ENCODE results near the gene PPP1R3C.

Gene PPP1R3C

DNA sequence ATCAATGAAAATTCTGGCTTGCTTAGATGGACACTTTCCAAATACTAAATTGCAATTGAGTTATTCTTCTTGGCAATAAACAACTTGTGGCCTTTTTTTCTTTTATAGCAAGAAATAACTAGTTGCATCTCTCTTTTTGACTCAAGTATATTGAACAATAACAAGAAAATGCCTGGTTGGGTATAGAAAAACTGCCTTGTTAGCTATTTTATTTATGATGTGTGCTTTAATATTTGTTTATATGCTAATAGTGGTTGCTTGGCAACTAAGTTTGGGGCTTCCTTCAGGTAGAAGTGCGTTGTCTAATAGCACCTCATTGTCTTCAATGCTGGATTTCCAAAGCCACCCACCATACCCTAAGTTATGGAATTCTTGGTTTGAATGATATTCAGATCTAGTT, 30.1 kb upstream of the PPP1R3C start:
- Histone ChIP-seq H3K27ac (ENCODE audit: poor library complexity, severe bottlenecking) (no peak overlapping the region), H3K27me3 (ENCODE audit: insufficient read depth, poor library complexity, severe bottlenecking) (no peaks in the 10 kb centered on the region), H3K9me3 (ENCODE audit: severe bottlenecking) (no peaks in the 10 kb centered on the region), H3K36me3 (ENCODE audit: low read depth) (no peaks in the 10 kb centered on the region), H3K4me1 (ENCODE audit: insufficient read depth, poor library complexity, severe bottlenecking) (no peaks in the 10 kb centered on the region), H3K4me3 (ENCODE audit: severe bottlenecking) (no peak overlapping the region)
- DNase-seq (ENCODE audit: low spot score), result no peak
- ATAC-seq (ENCODE audit: low read depth), result no peak
- TF ChIP-seq CTCF (IDR thresholded peaks at IDR 0.05; ENCODE audit: poor library complexity, severe bottlenecking), result no peak

- H3K36me3 ChIP-seq (ENCODE audit: low read depth), result no peaks in the 10 kb centered on the region
- TF ChIP-seq CTCF (IDR thresholded peaks at IDR 0.05; ENCODE audit: poor library complexity, severe bottlenecking), result no peak
- peaks cover 31% of the 10 kb centered on the region for H3K4me1 ChIP-seq (ENCODE audit: insufficient read depth, poor library complexity, severe bottlenecking)
- ATAC-seq (ENCODE audit: low read depth), result peak; percentile 76
- H3K4me3 ChIP-seq (ENCODE audit: severe bottlenecking), result no peak overlapping the region
- no peaks in the 10 kb centered on the region for H3K9me3 ChIP-seq (ENCODE audit: severe bottlenecking)
- peak overlapping the region; percentile 100 for H3K27ac ChIP-seq (ENCODE audit: poor library complexity, severe bottlenecking)
- no peaks in the 10 kb centered on the region for H3K27me3 ChIP-seq (ENCODE audit: insufficient read depth, poor library complexity, severe bottlenecking)
- no peak for DNase-seq (ENCODE audit: low spot score)
These were observed 20.5 kb upstream of the PPP1R3C start for GRCh38 chr10:91653219-91653870.

GRCh38 chr10:91652364-91652763, 19.5 kb upstream of the PPP1R3C start:
- Histone ChIP-seq H3K9me3 (ENCODE audit: severe bottlenecking) (no peaks in the 10 kb centered on the region), H3K36me3 (ENCODE audit: low read depth) (no peaks in the 10 kb centered on the region), H3K27me3 (ENCODE audit: insufficient read depth, poor library complexity, severe bottlenecking) (no peaks in the 10 kb centered on the region), H3K27ac (ENCODE audit: poor library complexity, severe bottlenecking) (peak overlapping the region; percentile 100), H3K4me1 (ENCODE audit: insufficient read depth, poor library complexity, severe bottlenecking) (peaks cover 31% of the 10 kb centered on the region), H3K4me3 (ENCODE audit: severe bottlenecking) (no peak overlapping the region)
- no peak for TF ChIP-seq CTCF (IDR thresholded peaks at IDR 0.05; ENCODE audit: poor library complexity, severe bottlenecking)
- peak; percentile 88 for DNase-seq (ENCODE audit: low spot score)
- ATAC-seq (ENCODE audit: low read depth), result peak; percentile 89

- Histone ChIP-seq H3K27ac (ENCODE audit: poor library complexity, severe bottlenecking) (peak overlapping the region; percentile 92), H3K36me3 (ENCODE audit: low read depth) (no peaks in the 10 kb centered on the region), H3K27me3 (ENCODE audit: insufficient read depth, poor library complexity, severe bottlenecking) (no peaks in the 10 kb centered on the region), H3K4me1 (ENCODE audit: insufficient read depth, poor library complexity, severe bottlenecking) (peaks cover 17% of the 10 kb centered on the region), H3K4me3 (ENCODE audit: severe bottlenecking) (no peak overlapping the region), H3K9me3 (ENCODE audit: severe bottlenecking) (no peaks in the 10 kb centered on the region)
- DNase-seq (ENCODE audit: low spot score), result no peak
- peak; percentile 56 for ATAC-seq (ENCODE audit: low read depth)
- peak; percentile 55 for TF ChIP-seq CTCF (IDR thresholded peaks at IDR 0.05; ENCODE audit: poor library complexity, severe bottlenecking)
These were observed 10.8 kb upstream of the PPP1R3C start for GRCh38 chr10:91643700-91644099.

Measured in RWPE2 (cell line).